Activated CD4-positive, CD25-positive, alpha-beta regulatory T cell treated with anti-CD3 and anti-CD28 coated beads, Interleukin-2, amount 50 U/mL, for 24 hours (primary cell): ENCODE results near the gene METTL25.

ENCODE experiments used
- ATAC-seq, 2 donors: fragments of 150-1000 bp; cut with Tn5 transposase; one replicate each; pipeline ENCODE4 v1.10.0; 2021; ENCODE audit warnings: mild to moderate bottlenecking in 1 of 2, moderate library complexity in 1 of 2

Gene METTL25

DNA sequence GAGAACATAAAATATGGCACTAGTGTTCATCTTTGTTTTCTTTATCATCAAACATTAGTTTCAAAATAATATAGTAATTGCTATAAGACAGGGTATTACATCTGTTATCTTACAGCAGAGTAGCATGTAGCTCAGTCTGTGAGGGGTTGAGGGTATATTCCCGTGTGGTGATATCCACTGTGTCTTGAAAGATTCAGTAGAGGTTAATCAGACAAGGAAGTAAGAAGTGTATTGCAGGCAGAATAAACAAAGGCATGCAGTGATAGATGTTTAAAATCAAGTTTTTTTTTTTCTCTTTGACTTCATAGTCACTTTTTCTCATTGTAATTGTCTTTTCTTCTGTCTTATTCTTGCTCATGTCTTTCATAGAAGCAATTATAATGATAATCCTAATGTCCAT is 48.3 kb downstream of the METTL25 start:
- no peak for ATAC-seq

DNA sequence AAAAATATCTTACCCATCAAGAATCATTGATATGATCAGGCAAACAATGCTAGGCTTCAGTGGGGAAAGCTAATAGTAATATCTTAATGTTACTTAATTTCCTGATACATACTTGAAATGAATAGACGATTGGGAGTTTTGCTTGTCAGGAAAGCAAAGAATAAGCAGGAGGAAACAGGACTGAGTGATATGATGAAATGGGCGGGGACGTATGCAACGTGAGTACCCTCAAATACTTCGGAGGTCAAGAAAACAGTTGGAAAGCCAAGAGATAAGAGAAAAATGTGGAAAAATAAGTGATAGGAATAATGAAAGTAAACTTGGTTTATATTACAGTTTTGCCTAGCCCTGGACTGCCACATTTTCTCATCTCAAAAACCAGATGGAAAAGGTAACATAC is 49.2 kb downstream of the METTL25 start:
- ATAC-seq, result no peak

DNA sequence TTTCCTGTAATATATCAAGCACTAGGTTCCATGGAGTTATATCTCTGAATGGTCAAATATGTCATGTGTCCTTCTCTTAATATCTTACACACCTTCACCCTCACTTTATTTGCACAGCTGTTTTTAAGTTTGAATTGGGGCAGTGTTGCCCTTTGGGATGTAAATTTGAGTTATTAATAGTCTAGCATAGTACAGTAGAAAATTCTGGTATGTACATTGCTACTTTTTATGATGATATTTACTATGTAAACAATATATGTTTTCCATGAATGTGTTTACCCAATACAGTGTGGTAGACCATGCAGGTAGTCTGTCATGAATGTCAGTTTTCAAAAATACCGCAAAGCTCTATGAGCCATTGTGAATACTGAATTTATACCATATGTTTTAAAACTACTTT is 50.5 kb downstream of the METTL25 start:
- ATAC-seq, result no peak

DNA sequence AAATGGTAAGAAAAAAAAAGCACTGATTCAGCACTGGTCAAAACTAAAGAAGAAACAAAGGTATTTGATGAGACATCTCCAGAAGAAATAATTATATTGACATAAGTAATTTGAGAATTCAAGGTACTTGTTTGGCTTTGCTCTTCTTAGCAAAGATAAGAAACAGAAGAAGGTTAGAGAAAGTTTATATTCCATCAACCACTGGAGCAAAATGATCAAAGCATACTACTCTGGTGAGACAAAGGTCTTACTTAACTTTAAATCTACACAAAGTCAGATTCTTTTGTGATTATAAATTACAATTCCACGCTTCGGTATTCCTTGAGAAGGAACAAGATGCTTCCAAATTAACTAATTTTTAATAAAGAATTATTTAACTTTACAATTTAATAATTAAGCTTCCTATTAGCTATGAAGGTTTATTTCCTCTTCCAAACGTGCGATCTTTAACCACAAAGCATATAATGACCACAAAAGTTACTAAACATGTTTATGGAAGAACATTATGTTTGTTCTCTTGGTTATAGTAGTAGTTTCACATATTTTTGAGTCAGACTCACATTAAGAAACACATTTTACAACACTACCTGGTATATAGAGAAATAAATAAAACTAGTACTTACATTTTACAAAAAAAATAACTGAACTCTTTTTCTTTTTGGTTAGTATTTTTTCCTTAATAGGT is 53.4 kb downstream of the METTL25 start:
- no peak for ATAC-seq

DNA sequence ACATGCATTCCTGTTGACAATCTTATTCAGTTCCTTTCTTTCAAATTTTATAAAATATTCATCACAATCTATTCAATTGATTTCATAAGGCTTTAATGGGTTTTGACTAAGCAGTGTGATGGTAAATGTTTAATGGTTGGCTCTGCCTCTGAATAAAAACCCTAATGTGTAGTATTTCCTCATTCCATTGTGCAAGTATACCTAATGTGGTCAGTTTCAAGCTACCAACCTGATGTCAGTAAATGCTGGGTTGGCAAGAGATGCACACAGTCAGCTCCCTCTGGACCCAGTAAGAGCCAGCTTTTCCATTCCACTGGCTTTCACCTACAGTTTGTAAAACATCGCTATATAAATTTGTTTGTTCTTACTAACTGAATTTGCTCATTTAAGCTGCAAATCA is 53.9 kb downstream of the METTL25 start:
- ATAC-seq, result no peak

DNA sequence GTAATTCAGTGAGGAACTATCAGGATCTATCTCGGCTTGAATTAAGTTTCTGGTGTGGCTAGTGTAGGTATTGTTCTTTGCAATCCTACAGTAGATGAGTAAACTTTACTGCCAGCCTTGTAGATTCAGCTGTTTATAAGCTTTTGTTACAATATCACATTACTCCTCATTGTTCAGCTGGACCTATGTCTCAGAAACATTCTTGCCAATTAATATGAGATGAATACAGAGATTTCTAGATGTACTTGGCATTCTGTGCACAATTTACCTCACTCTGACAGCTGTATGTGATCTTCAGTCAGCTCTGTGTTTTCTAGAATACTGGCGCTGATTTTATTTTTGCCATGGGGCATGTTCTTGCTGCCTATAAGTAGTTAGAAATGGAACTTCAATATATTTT is 55.7 kb downstream of the METTL25 start:
- no peak for ATAC-seq

DNA sequence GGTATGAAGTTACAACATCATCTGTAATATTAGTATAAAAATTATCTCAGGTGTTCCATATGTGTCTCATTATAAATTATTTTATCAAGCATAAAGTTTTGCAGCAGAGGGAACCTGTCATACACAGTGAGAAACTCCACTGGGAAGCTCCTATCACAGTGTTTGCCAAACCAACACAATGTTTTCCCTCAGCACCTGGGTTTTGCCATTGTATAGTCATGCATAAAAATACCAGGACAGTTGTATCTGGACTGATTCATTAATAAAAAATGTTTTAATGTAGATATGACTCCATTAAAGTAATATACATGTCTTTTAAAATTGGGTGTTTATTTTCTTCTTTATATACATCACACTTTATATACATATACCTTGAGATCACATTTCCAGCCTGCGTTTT is 56.6 kb downstream of the METTL25 start:
- no peak for ATAC-seq

DNA sequence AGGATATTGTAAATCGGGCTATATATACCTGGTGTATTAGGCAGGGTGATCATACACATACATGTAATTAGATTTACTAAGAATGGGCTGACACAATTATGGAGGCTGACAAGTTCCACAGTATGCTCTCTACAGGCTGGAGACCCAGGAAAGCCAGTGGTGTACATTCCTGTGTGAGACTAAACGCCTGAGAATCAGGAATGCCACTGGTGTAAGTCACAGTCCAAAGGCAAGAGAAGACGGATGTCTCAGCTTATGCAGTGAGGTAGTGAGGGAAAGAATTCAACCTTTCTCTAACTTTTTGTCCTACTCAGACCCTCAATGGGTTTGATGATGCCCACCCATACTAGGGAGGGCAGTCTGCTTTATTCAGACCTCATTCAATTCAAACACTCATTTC is 57.1 kb downstream of the METTL25 start:
- no peak for ATAC-seq

DNA sequence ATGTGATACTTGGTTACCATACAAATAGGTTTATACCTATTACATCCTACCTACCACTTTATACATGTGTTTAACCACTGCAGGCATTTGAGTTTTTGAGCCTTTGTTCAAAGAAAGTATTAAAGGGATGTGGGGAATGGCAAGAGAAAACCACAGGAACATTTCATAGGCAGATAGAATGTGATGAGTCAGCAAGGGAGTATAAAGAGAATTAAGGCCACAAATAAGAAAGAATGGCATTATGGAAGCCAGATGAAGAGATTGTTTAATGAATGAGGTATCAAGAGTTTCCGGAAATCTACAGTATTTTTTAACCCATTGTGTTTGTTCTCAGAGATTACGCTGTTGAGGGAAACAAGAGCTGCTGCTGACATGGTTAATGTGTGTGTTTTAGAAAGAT is 66.9 kb downstream of the METTL25 start:
- ATAC-seq, result no peak

DNA sequence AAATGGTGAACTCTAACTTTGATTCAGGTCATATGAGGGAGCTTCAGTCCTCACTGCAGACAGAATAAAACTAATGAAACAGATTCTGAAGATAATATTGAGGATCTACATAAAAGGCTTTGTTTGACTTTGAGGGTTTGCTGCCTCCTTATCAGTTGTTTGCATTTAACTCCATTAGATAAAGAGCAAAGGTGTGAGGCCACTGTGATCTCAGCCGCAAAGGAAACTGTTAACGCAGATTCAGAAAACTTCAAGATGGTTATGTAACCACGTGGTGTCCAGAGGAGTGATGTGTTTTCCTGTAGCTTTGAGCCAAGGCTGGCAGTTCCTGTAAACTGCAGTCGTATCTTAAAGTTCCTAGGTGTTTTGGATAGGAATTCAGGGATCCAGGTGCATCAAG is 67.8 kb downstream of the METTL25 start:
- no peak for ATAC-seq

DNA sequence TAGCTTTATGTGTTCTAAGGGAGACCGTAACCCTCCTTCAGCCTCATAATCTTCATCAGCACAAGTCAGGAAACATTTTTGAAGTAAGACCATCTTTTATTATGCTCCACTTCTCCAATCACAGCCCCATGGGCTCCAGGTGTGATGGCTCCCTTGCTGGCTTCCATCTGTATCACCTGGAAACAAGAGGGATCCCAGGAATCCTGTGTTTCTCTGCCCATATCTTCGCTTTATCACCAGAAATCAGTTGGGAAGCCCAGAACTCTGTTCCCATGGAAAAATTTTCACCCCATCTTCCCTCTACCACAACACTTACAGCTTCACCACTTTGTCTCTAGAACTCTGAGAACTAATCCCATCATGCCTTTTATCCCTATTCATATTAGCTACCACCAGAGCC is 68.3 kb downstream of the METTL25 start:
- no peak for ATAC-seq

DNA sequence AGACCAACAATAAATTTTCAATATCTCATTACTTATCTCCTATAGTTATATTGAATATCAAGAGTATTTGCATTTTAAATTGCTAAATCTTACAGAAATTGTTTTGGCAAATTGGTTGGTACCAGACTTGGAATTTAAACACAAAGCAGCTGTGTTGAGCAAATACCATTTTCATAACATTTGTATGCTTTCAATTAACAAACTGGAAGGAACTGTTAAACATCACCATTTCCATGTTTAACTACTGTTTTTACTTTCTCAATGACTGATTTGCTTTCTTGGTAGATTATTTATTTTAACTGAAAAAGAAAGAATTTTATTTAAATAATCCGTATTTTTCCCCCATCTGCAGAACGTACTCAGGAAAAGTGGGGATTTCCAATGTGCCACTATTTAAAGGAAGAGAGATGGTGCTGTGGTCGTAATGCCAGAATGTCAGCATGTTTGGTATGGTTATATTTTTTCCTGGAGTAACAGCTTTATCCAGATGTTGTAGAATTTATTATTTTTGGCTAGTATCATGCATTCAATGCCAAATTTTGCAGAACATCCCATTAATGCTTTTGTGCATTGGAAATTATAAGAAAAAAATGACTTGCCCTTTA is 72.3 kb downstream of the METTL25 start:
- ATAC-seq, result no peak

DNA sequence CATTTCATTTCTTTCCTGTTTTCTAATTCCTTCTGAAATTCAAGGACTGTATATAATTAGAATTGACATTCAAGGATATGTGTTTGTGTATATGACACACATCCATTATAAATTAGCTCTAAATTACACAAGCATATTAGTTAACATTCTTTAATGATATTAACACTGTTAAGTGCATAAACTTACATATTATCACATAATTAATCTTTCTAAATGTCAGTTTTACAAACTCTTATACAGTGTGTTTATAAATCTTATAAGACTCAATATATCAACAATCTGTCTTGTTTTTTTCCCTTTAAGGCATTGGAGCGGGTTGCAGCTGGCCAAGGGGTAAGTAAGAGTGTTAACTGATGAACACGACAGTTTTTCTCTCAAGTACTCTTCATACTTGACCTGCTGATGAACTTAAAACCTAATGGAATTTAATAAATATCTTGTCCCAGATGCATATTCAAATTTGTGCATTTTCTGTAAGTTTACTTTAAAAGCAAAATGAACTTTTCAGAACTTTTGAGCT is 76.1 kb downstream of the METTL25 start:
- ATAC-seq, result no peak

DNA sequence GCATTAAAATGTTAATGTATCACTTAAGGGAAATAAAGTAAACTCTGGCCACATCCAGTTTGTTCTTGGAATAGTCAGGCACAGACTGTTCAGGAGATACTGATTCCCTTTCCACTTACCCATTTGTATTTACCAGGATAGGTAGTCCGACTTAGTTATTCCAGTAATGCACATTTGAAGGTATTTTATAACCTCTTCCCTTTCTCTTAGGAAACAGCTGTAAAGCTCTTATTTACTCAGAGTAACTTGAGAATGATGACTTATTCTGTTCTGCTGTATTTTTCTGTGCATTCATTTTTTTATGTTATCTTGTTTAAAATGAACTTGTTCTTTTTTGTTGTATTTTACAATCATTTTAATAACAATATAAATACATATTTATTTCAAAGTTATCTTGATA is 78.0 kb downstream of the METTL25 start:
- ATAC-seq, result no peak

DNA sequence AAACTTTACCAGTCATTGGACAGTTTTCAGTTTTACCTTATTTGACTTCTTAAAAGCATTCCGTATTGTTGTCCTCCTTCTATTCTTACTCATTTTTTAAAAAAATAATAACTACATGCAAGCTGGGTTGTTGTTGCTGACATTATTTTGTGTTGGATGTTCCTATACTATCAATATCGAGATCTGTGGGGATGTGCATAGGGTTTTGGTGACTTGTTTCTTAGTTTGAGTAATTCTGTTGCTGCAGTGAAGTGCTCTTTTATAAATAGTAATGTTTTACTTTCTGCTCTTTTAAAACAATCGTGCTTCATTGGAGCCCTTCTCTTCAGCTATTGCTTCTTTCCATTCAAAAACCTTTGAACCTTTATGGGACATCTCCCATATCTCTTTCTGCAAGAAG is 79.4 kb downstream of the METTL25 start:
- ATAC-seq, result no peak

DNA sequence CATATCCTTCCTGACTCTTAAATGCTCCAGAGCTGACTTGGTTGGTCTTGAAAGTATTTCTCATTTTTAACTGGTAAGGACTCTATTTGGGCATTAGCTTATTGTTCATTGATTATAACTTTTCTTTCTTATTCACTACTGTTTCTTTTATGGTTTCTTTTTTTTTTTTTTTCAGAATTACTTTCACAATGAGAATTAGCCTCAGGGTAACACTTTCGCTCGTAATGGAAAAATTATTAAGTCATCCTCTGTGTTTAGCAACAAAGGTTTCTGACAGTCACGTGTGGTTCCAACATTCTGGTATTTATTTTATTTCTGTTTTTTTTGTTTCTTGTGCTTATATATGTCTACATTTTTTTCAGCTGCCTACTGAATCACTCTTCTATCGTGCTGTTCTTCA is 80.0 kb downstream of the METTL25 start:
- ATAC-seq, result no peak

DNA sequence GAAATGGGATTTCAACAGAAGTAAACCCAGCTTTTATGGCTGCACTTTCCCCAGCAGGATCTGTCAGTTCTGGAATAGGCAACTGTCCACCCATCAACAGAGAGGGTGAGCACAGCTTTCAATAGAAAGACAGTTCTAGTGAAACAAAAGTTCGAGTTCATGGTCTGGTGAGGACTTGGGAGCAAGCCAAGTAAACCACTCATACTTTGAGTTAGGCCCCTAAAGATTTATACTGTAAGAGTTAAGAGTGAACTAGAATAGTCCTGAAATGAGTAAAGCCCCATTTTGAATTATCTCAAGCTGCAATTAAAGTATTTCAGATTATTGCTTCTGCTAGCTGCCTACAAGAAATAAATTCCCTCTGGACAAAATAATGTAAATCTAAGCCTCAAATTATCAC is 82.6 kb downstream of the METTL25 start:
- no peak for ATAC-seq

DNA sequence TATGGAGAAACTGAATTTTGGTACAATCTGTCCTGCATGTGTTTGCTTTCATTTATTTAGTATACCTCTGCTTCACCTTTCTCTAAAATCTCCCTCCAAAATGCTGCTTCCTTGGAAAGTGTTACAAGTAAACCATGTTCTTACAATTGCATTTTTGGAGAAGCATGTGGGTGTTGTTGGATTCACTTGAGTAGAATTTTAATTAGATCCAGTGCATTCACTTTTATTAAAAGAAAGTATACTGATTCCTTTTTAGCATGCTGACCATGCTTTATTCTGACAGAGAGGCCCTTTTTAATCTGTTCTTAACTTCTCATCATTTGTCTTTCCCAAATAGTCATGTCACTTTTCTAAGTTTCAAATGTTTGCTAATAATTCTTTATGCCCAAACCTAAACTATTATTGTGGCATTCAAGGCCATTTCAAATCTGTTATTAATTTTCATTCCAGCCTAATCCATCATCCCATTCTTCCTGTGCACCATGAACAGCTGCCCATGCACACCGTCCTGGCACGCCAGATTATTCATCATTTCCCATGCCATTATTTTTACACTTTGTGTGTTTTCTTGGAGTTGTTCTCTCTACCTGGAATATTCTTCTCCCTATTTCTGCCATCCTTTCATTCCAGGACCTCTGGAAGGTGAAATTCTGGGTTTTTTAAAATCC is 90.7 kb downstream of the METTL25 start:
- no peak for ATAC-seq

DNA sequence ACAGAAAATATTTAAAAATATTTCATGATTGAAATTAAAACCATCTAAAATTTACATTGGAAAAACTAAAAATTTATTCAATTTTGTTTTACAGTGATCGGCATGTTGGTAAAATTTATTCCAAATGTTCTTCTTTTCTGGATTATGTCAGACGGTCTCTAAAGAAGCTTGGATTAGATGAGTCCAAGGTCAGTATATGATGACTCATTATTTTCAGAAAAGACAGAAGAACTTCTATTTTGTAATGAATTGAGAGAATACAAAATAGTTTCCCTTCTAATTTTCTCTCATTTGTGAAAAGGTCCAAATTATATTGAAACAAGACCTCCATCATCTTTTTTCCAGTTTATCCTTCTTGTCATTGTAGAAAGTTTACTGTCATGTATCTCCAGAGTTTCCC is 98.3 kb downstream of the METTL25 start:
- ATAC-seq, result no peak

DNA sequence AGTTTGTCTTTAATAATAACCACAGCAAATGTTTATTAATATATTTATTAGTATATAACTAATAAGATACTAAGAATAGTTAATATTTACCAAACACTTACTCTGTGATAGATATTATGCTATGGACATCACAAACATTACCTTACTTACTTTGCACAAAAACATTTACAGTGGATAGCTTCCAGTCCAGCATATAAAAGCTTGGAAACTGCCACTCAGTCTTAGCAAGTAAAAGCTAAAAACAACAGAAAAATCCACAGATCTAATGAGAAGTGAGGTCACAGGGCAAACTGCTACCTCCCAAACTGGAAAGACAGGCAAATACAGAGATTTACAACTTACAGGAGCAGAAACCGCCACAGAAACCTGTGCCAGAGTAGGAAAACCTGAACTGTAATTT is 99.8 kb downstream of the METTL25 start:
- ATAC-seq, result no peak

DNA sequence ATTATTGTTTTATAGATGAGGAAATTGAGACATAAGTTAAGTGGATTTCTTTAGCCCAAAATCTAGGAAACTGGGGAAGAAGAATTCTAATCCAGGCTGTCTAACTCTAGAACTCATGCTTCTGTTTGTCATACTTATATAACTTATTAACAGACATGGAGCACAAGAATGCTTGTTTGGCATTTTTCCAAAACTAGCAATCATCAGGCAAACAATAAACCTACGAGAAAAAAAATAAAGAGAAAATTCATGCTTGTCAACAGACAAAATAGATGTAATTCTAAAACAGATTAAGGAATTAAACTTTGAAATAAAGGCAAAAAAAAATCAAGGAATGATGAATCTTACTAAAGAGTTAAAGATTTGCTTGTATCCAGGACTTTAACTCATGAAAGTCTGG is 103.1 kb downstream of the METTL25 start:
- no peak for ATAC-seq

DNA sequence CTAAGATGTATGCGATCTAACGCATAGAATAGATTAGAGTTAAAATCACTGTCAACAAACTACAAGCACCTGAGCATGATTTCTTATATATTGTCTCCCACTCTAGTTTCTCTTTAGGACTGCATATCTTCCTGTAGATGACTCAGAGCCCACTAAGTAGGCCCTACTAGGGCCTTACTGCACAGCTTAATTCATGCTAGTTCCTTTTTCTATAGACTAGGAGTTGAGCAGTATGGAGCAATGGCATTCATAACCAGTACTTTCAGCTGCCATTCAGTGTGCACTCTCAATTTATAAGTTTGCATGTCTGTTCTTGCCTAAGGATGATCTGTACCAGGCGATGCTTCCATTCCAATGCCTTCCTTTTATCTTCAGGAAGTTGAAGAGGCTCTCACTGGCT is 103.5 kb downstream of the METTL25 start:
- no peak for ATAC-seq

DNA sequence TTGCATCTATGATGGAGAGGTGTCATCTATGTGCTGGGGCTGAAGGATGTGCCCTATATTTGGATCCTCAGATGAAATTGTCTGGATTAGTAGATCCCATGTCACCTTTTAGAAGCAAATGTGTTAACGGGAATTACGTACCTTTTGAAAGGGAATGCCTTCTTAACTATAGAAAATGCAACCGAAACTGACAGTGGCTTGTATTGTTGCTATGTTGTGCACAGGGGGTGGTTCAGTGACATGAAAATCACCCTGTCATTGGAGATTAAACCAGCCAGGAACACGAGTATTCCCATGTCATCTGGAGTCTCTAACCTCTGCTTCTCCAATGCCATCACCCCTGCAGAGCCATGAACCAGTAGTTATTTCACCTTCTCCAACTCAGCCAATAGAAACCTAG is 110.2 kb downstream of the METTL25 start:
- no peak for ATAC-seq

DNA sequence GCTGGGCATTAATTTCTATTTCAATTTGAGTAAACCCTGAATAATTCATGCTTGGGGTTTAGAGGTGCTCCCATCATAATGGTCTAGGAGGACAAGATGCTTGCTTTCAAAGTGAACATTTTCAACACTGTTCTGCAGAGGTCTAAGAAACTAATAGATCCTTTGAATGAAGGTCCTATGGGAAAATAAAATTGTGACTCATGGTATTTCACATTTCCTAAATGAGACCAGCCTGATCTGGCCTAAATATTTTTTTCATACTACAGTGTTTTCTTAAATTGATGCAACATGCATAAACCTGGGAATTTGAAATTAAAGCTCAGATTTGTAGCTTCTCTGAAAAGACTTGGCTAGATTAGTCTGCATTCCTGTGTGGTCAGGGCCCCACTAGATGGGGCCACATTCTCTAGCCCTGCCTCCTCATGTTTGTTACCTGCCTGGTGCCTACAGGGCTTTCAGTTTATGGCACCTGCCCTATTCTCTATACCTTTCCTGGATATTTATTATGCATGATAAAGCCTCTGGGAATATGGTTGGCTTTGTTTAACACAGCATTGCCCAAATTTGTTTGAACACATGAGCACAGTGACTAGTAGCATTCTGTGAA is 112.7 kb downstream of the METTL25 start:
- no peak for ATAC-seq
